ENCODE data around the gene CALML4.

GRCh38 chr15:68224546-68225250, 19.6 kb upstream of the CALML4 start:
- TF ChIP-seq CTCF (IDR thresholded peaks at IDR 0.05) (no peak), POLR2A (IDR thresholded peaks at IDR 0.05) (no peak)
